Liver (tissue), 3 donors: ENCODE data around the gene KCNJ12.

Experiments
- ATF3 ChIP-seq: IDR thresholded peaks from 2 replicates; pipeline ENCODE4 v1.6.1; 2016; ENCODE audit warnings: antibody characterized with exemption
- CTCF ChIP-seq: fragments of 150-350 bp; IDR thresholded peaks from 2 replicates; pipeline ENCODE4 v1.5.1; 2017; ENCODE audit warnings: improper control_type of control experiment, low read depth, low read length; ENCODE audit not compliant: missing input control
- JUND ChIP-seq, 2 donors: IDR thresholded peaks; 2 replicates each; pipeline ENCODE4 v1.6.1; 2016; ENCODE audit warnings: antibody characterized with exemption in 2 of 2
- RAD21 ChIP-seq, 2 donors: IDR thresholded peaks; 2 replicates each; pipeline ENCODE4 v1.6.1; 2016; ENCODE audit warnings: antibody characterized with exemption in 2 of 2, mild to moderate bottlenecking in 2 of 2
- REST ChIP-seq: IDR thresholded peaks from 2 replicates; pipeline ENCODE4 v1.6.1; 2016; ENCODE audit warnings: antibody characterized with exemption, mild to moderate bottlenecking
- YY1 ChIP-seq: IDR thresholded peaks from 2 replicates; pipeline ENCODE4 v1.6.1; 2016; ENCODE audit warnings: antibody characterized with exemption, mild to moderate bottlenecking
- donor health status: healthy.
- donor health status: healthy.

- TF ChIP-seq ATF3 (no peak), CTCF (no peak), REST (no peak), YY1 (no peak), JUND (IDR thresholded peaks at IDR 0.05) (no peak), RAD21 (IDR thresholded peaks at IDR 0.05) (no peak)
Measured at GRCh38 chr17:21363776-21364642, 12.1 kb upstream of the KCNJ12 start.
